Mammary epithelial cell (primary cell): ENCODE results near the gene PTPN3.

Experiments used
- CTCF ChIP-seq, 2 donors: IDR thresholded peaks in 1 of 2; conservative IDR thresholded peaks in 1 of 2; 2 replicates each; pipeline ENCODE4 v1.5.1; 2011 to 2012; ENCODE audit warnings: inconsistent platforms in 2 of 2, low read length in 2 of 2, mild to moderate bottlenecking in 2 of 2, control low read depth in 1 of 2, low read depth in 1 of 2; ENCODE audit not compliant: insufficient read depth in 1 of 2; ENCODE audit errors: extremely low read depth in 1 of 2
- EZH2 ChIP-seq: IDR thresholded peaks from 2 replicates; pipeline ENCODE4 v1.6.1; 2012; ENCODE audit warnings: low read length, inconsistent platforms, borderline replicate concordance

- TF ChIP-seq CTCF (conservative IDR thresholded peaks at IDR 0.05 in 1 of 2, IDR thresholded peaks at IDR 0.05 in 1 of 2; ENCODE audit: extremely low read depth in 1 of 2, insufficient read depth in 1 of 2, low read depth in 1 of 2, low read length in 2 of 2), result no peak
- no peak for TF ChIP-seq EZH2
Measured at GRCh38 chr9:109329638-109330258, 168.4 kb downstream of the PTPN3 start.
